IPS-NIHi11 (cell line): ENCODE measurements around the gene MMP2.

ENCODE experiments used
- DNase-seq: peaks from one replicate; pipeline ENCODE4 v3.0.0; 2012; ENCODE audit warnings: mixed read lengths, low spot score

The MMP2 gene

GRCh38 chr16:55478827-55479429 lies at the start of gene MMP2:
Gene MMP2 (plus strand): TSS chr16:55479198. CDS start chr16:55479480, 282 bp downstream.
- DNase-seq = peak; percentile 88

- no peak for DNase-seq
Observed at GRCh38 chr16:55433030-55433429, 46.0 kb upstream of the MMP2 start.

GRCh38 chr16:55433535-55433934 lies 45.5 kb upstream of the MMP2 start:
- no peak for DNase-seq

- DNase-seq = no peak
Observed at GRCh38 chr16:55434000-55434399, 45.0 kb upstream of the MMP2 start.

GRCh38 chr16:55435387-55435786 lies 43.6 kb upstream of the MMP2 start:
- DNase-seq = no peak

- DNase-seq = no peak
Observed at GRCh38 chr16:55436587-55436986, 42.4 kb upstream of the MMP2 start.

- DNase-seq = no peak
Observed at GRCh38 chr16:55437625-55438024, 41.4 kb upstream of the MMP2 start.

- DNase-seq = no peak
Observed at GRCh38 chr16:55438281-55438680, 40.7 kb upstream of the MMP2 start.

- DNase-seq = no peak
Observed at GRCh38 chr16:55439101-55439690, 39.8 kb upstream of the MMP2 start.

- no peak for DNase-seq
Observed at GRCh38 chr16:55443434-55444346, 35.3 kb upstream of the MMP2 start.

GRCh38 chr16:55444754-55445485 lies 34.1 kb upstream of the MMP2 start:
- DNase-seq = no peak

- no peak for DNase-seq
Observed at GRCh38 chr16:55447231-55447630, 31.8 kb upstream of the MMP2 start.

GRCh38 chr16:55452996-55453395 lies 26.0 kb upstream of the MMP2 start:
- no peak for DNase-seq

- DNase-seq = no peak
Observed at GRCh38 chr16:55453909-55454308, 25.1 kb upstream of the MMP2 start.

GRCh38 chr16:55454861-55455260 lies 24.1 kb upstream of the MMP2 start:
- no peak for DNase-seq

GRCh38 chr16:55462241-55462640 lies 16.8 kb upstream of the MMP2 start:
- no peak for DNase-seq

GRCh38 chr16:55464375-55464774 lies 14.6 kb upstream of the MMP2 start:
- DNase-seq = no peak

- DNase-seq = peak; percentile 84
Observed at GRCh38 chr16:55465077-55465896, 13.7 kb upstream of the MMP2 start.

GRCh38 chr16:55466209-55466608 lies 12.8 kb upstream of the MMP2 start:
- no peak for DNase-seq

GRCh38 chr16:55467898-55468297 lies 11.1 kb upstream of the MMP2 start:
- no peak for DNase-seq

GRCh38 chr16:55468352-55468990 lies 10.5 kb upstream of the MMP2 start:
- DNase-seq = no peak
